ENCODE results near the gene KANK2. TPM values are rescaled to one million over a fixed set of nuclear protein-coding genes. Genes with fewer than 3 reads are reported as not detected.

The KANK2 gene
- polyA plus RNA-seq, 1 of the 3 experiments (the other 2 are of a cell fraction) = 92.4 TPM

- no peak for DNase-seq
- Histone ChIP-seq H3K9me2 (no peaks in the 10 kb centered on the region), H4K20me1 (ENCODE audit: insufficient read depth) (peaks cover under 1% of the 10 kb centered on the region; the same call in 1 of the 2 replicates), H3K9me3 (no peaks in the 10 kb centered on the region), H3K4me3 (ENCODE audit: low read depth in 2 of 2, low read length in 1 of 2) (no peak overlapping the region), H3K79me2 (ENCODE audit: insufficient read depth) (no peaks in the 10 kb centered on the region), H2AFZ (ENCODE audit: low read depth) (no peak overlapping the region), H3K27me3 (ENCODE audit: insufficient read depth) (no peaks in the 10 kb centered on the region), H3K27ac (ENCODE audit: low read depth in 2 of 2, low read length in 1 of 2) (no peak overlapping the region), H3K4me1 (ENCODE audit: control insufficient read depth in 1 of 2, insufficient read depth in 2 of 2, low read depth in 1 of 2, low read length in 1 of 2) (peaks cover 4 to 8% of the 10 kb centered on the region in 2 experiments; a peak in 3 of 4 replicates), H3K4me2 (peak overlapping the region; percentile 45; the same call in 1 of the 2 replicates), H3K9ac (no peak overlapping the region), H3K36me3 (replicated peaks in 1 of 2; ENCODE audit: control insufficient read depth in 1 of 2, insufficient read depth in 2 of 2, low read length in 1 of 2) (no peaks in the 10 kb centered on the region), H3F3A (replicated peaks; ENCODE audit: insufficient read depth) (peaks cover 24% of the 10 kb centered on the region)
- ChIA-PET POLR2A (no interaction called here), CTCF (interaction anchor here (0.7 to 6.6 kb wide), 22 partner anchors 9 to 268 kb away, joined by 3 to 64 read pairs (median 4); no protein-coding TSS in a partner anchor)
- TF ChIP-seq RAD21 (IDR thresholded peaks at IDR 0.05; ENCODE audit: low read length) = no peak
- TF ChIP-seq, protein P1, sequence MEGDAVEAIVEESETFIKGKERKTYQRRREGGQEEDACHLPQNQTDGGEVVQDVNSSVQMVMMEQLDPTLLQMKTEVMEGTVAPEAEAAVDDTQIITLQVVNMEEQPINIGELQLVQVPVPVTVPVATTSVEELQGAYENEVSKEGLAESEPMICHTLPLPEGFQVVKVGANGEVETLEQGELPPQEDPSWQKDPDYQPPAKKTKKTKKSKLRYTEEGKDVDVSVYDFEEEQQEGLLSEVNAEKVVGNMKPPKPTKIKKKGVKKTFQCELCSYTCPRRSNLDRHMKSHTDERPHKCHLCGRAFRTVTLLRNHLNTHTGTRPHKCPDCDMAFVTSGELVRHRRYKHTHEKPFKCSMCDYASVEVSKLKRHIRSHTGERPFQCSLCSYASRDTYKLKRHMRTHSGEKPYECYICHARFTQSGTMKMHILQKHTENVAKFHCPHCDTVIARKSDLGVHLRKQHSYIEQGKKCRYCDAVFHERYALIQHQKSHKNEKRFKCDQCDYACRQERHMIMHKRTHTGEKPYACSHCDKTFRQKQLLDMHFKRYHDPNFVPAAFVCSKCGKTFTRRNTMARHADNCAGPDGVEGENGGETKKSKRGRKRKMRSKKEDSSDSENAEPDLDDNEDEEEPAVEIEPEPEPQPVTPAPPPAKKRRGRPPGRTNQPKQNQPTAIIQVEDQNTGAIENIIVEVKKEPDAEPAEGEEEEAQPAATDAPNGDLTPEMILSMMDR (IDR thresholded peaks at IDR 0.05) = peak; percentile 17; the same call in 1 of the 2 replicates
- 70% methylated on average over 6 of the region's 9 CpGs for WGBS (ENCODE audit: low lambda C conversion rate)
Measured at GRCh38 chr19:11204076-11204602, 6.8 kb upstream of the KANK2 start.

DNA sequence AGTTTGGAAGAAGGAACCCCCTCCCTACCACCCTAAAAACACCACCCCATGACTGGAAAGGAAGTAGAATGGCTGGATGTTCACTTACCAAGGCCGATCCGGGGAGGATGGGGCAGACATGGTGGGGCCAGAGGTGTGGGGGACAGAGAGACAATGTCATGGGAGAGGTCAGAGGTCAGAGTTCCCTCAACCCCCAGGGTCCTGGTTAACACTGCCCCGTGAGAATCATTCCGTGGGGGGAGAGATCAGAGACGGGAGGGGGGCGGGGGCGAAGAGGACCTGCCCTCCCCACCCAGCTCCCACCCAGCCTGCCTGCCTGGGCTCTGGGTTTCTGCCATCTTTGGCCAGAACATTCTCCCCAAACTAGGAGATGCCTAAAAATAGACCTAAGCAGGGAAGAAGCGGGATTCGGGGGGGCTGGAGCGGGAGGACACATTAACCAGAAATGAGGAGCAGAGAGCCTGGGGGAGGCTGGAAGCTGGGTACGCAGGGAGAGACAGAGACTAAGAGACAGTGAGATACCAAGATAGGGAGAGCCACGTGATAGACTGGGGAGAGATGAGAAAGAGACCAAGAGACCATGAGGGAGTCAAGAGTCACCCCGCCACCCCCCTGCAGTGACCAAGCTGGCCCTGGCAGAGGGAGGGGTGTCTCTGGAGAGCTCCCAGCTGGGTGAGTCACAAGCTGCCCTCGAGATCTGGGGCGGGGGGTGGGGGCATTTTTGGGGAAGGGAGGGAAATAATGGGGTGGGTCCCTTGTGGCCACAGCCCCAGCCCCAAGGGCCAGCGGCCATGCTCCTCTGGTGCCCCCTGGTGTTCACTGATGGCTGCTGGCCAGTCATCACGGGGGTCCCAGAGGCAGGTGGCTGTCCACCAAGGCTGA is 6.1 kb upstream of the KANK2 start:
- POLR2A ChIA-PET = no interaction called here
- peak; percentile 93 for DNase-seq
- WGBS (ENCODE audit: low lambda C conversion rate) = 51% methylated on average over 15 of the region's 17 CpGs
- Histone ChIP-seq H3K9me2 (no peaks in the 10 kb centered on the region), H3K27ac (ENCODE audit: low read depth in 2 of 2, low read length in 1 of 2) (peak overlapping the region; percentile 56 to 79; a peak in 3 of 4 replicates), H3K79me2 (ENCODE audit: insufficient read depth) (no peaks in the 10 kb centered on the region), H3K9ac (peak overlapping the region; percentile 16; the same call in 1 of the 2 replicates), H3K4me1 (ENCODE audit: control insufficient read depth in 1 of 2, insufficient read depth in 2 of 2, low read depth in 1 of 2, low read length in 1 of 2) (peaks cover 4 to 8% of the 10 kb centered on the region in 2 experiments; a peak in 3 of 4 replicates), H3K9me3 (no peaks in the 10 kb centered on the region), H2AFZ (ENCODE audit: low read depth) (0 out of 2 replicates have a peak overlapping the region, but pooled peaks have one; percentile 67), H3K27me3 (ENCODE audit: insufficient read depth) (no peaks in the 10 kb centered on the region), H3F3A (replicated peaks; ENCODE audit: insufficient read depth) (peaks cover 17% of the 10 kb centered on the region), H3K36me3 (replicated peaks in 1 of 2; ENCODE audit: control insufficient read depth in 1 of 2, insufficient read depth in 2 of 2, low read length in 1 of 2) (no peaks in the 10 kb centered on the region), H3K4me3 (ENCODE audit: low read depth in 2 of 2, low read length in 1 of 2) (no peak overlapping the region), H3K4me2 (peak overlapping the region; percentile 45; the same call in 1 of the 2 replicates), H4K20me1 (ENCODE audit: insufficient read depth) (no peaks in the 10 kb centered on the region)
- CTCF ChIA-PET = interaction anchor here (1.0 to 6.6 kb wide), 16 partner anchors 10 to 267 kb away, joined by 3 to 64 read pairs (median 4); no protein-coding TSS in a partner anchor
- TF ChIP-seq, protein P2, sequence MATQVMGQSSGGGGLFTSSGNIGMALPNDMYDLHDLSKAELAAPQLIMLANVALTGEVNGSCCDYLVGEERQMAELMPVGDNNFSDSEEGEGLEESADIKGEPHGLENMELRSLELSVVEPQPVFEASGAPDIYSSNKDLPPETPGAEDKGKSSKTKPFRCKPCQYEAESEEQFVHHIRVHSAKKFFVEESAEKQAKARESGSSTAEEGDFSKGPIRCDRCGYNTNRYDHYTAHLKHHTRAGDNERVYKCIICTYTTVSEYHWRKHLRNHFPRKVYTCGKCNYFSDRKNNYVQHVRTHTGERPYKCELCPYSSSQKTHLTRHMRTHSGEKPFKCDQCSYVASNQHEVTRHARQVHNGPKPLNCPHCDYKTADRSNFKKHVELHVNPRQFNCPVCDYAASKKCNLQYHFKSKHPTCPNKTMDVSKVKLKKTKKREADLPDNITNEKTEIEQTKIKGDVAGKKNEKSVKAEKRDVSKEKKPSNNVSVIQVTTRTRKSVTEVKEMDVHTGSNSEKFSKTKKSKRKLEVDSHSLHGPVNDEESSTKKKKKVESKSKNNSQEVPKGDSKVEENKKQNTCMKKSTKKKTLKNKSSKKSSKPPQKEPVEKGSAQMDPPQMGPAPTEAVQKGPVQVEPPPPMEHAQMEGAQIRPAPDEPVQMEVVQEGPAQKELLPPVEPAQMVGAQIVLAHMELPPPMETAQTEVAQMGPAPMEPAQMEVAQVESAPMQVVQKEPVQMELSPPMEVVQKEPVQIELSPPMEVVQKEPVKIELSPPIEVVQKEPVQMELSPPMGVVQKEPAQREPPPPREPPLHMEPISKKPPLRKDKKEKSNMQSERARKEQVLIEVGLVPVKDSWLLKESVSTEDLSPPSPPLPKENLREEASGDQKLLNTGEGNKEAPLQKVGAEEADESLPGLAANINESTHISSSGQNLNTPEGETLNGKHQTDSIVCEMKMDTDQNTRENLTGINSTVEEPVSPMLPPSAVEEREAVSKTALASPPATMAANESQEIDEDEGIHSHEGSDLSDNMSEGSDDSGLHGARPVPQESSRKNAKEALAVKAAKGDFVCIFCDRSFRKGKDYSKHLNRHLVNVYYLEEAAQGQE (IDR thresholded peaks at IDR 0.05; ENCODE audit: low read depth, low read length) = no peak
- TF ChIP-seq SIN3A (IDR thresholded peaks at IDR 0.05; ENCODE audit: borderline replicate concordance, low read depth, low read length) (no peak), FOSL2 (IDR thresholded peaks at IDR 0.05; ENCODE audit: borderline replicate concordance, low read depth) (peak; percentile 37; the same call in 1 of the 2 replicates), EP300 (IDR thresholded peaks at IDR 0.05; ENCODE audit: borderline replicate concordance in 1 of 2, low read depth in 1 of 2, low read length in 1 of 2) (no peak), NRF1 (IDR thresholded peaks at IDR 0.05; ENCODE audit: low read depth, low read length) (no peak), RFX5 (IDR thresholded peaks at IDR 0.05; ENCODE audit: low read length) (no peak), TAF1 (IDR thresholded peaks at IDR 0.05; ENCODE audit: borderline replicate concordance, low read depth, low read length) (no peak; the same call in 1 of the 2 replicates), YY1 (IDR thresholded peaks at IDR 0.05; ENCODE audit: low read depth) (no peak), TEAD4 (IDR thresholded peaks at IDR 0.05; ENCODE audit: borderline replicate concordance, insufficient read depth) (no peak), MEF2A (IDR thresholded peaks at IDR 0.05; ENCODE audit: borderline replicate concordance, low read depth) (peak; percentile 56; the same call in 1 of the 2 replicates), RAD21 (IDR thresholded peaks at IDR 0.05; ENCODE audit: low read length) (peak; percentile 82), RXRA (IDR thresholded peaks at IDR 0.05; ENCODE audit: borderline replicate concordance, low read depth) (0 out of 2 replicates have a peak, but pooled peaks have one; percentile 6), JUND (IDR thresholded peaks at IDR 0.05) (no peak), ELF1 (IDR thresholded peaks at IDR 0.05) (no peak)
- TF ChIP-seq, protein P3, sequence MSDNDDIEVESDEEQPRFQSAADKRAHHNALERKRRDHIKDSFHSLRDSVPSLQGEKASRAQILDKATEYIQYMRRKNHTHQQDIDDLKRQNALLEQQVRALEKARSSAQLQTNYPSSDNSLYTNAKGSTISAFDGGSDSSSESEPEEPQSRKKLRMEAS (IDR thresholded peaks at IDR 0.05; ENCODE audit: low read depth) = peak; percentile 70
- TF ChIP-seq, protein P1 (IDR thresholded peaks at IDR 0.05) = peak; percentile 79

Data from SK-N-SH (cell line).